ENCODE results near the gene CERS6. TPM values are rescaled to one million over a fixed set of nuclear protein-coding genes. Genes with fewer than 3 reads are reported as not detected.

The CERS6 gene
- total and polyA plus RNA-seq, 10 of the 15 experiments (the other 5 are each of a cell fraction or from before 2014, with no cell fraction given) = 1.3 to 20.4 (median 14.1) TPM

- WGBS (ENCODE audit: insufficient coverage, insufficient replicate concordance, low lambda C conversion rate, missing lambda C conversion rate) = 73% methylated on average over 2 of the region's 2 CpGs
- no peak for TF ChIP-seq POLR2A (IDR thresholded peaks at IDR 0.05; ENCODE audit: low read depth, low read length)
- TF ChIP-seq, protein P1, sequence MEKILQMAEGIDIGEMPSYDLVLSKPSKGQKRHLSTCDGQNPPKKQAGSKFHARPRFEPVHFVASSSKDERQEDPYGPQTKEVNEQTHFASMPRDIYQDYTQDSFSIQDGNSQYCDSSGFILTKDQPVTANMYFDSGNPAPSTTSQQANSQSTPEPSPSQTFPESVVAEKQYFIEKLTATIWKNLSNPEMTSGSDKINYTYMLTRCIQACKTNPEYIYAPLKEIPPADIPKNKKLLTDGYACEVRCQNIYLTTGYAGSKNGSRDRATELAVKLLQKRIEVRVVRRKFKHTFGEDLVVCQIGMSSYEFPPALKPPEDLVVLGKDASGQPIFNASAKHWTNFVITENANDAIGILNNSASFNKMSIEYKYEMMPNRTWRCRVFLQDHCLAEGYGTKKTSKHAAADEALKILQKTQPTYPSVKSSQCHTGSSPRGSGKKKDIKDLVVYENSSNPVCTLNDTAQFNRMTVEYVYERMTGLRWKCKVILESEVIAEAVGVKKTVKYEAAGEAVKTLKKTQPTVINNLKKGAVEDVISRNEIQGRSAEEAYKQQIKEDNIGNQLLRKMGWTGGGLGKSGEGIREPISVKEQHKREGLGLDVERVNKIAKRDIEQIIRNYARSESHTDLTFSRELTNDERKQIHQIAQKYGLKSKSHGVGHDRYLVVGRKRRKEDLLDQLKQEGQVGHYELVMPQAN (conservative IDR thresholded peaks at IDR 0.05) = no peak
- no peak for TF ChIP-seq KLF5 (IDR thresholded peaks at IDR 0.05; ENCODE audit: partially characterized antibody)
- no peak for TF ChIP-seq BHLHE40 (IDR thresholded peaks at IDR 0.05; ENCODE audit: borderline replicate concordance in 1 of 2, low read depth in 2 of 2, low read length in 1 of 2)
- TF ChIP-seq, protein P2, sequence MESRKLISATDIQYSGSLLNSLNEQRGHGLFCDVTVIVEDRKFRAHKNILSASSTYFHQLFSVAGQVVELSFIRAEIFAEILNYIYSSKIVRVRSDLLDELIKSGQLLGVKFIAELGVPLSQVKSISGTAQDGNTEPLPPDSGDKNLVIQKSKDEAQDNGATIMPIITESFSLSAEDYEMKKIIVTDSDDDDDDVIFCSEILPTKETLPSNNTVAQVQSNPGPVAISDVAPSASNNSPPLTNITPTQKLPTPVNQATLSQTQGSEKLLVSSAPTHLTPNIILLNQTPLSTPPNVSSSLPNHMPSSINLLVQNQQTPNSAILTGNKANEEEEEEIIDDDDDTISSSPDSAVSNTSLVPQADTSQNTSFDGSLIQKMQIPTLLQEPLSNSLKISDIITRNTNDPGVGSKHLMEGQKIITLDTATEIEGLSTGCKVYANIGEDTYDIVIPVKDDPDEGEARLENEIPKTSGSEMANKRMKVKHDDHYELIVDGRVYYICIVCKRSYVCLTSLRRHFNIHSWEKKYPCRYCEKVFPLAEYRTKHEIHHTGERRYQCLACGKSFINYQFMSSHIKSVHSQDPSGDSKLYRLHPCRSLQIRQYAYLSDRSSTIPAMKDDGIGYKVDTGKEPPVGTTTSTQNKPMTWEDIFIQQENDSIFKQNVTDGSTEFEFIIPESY (IDR thresholded peaks at IDR 0.05) = no peak
- TF ChIP-seq, protein P3, sequence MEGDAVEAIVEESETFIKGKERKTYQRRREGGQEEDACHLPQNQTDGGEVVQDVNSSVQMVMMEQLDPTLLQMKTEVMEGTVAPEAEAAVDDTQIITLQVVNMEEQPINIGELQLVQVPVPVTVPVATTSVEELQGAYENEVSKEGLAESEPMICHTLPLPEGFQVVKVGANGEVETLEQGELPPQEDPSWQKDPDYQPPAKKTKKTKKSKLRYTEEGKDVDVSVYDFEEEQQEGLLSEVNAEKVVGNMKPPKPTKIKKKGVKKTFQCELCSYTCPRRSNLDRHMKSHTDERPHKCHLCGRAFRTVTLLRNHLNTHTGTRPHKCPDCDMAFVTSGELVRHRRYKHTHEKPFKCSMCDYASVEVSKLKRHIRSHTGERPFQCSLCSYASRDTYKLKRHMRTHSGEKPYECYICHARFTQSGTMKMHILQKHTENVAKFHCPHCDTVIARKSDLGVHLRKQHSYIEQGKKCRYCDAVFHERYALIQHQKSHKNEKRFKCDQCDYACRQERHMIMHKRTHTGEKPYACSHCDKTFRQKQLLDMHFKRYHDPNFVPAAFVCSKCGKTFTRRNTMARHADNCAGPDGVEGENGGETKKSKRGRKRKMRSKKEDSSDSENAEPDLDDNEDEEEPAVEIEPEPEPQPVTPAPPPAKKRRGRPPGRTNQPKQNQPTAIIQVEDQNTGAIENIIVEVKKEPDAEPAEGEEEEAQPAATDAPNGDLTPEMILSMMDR (IDR thresholded peaks at IDR 0.05 in 2 of 3, conservative IDR thresholded peaks at IDR 0.05 in 1 of 3; ENCODE audit: control insufficient read depth in 2 of 3, extremely low read depth in 1 of 3, insufficient read depth in 1 of 3, low read depth in 3 of 3, low read length in 3 of 3) = no peak
- TF ChIP-seq SIN3A (IDR thresholded peaks at IDR 0.05; ENCODE audit: low read depth, low read length) = no peak
- TF ChIP-seq PML (IDR thresholded peaks at IDR 0.05; ENCODE audit: low read length) = no peak
- TF ChIP-seq, protein P4, sequence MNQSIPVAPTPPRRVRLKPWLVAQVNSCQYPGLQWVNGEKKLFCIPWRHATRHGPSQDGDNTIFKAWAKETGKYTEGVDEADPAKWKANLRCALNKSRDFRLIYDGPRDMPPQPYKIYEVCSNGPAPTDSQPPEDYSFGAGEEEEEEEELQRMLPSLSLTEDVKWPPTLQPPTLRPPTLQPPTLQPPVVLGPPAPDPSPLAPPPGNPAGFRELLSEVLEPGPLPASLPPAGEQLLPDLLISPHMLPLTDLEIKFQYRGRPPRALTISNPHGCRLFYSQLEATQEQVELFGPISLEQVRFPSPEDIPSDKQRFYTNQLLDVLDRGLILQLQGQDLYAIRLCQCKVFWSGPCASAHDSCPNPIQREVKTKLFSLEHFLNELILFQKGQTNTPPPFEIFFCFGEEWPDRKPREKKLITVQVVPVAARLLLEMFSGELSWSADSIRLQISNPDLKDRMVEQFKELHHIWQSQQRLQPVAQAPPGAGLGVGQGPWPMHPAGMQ (IDR thresholded peaks at IDR 0.05; ENCODE audit: borderline replicate concordance) = no peak
- no peak for TF ChIP-seq EGR1 (IDR thresholded peaks at IDR 0.05; ENCODE audit: borderline replicate concordance in 1 of 2, low read depth in 2 of 2, low read length in 2 of 2)
- TF ChIP-seq SMC3 (IDR thresholded peaks at IDR 0.05; ENCODE audit: borderline replicate concordance, low read length) = no peak
- no peak for TF ChIP-seq ZZZ3 (IDR thresholded peaks at IDR 0.05; ENCODE audit: control insufficient read depth, insufficient read length, low read depth)
- TF ChIP-seq CHD1 (IDR thresholded peaks at IDR 0.05; ENCODE audit: low read depth, low read length) = no peak
- TF ChIP-seq FOXK2 (IDR thresholded peaks at IDR 0.05) = no peak
- TF ChIP-seq, protein P5, sequence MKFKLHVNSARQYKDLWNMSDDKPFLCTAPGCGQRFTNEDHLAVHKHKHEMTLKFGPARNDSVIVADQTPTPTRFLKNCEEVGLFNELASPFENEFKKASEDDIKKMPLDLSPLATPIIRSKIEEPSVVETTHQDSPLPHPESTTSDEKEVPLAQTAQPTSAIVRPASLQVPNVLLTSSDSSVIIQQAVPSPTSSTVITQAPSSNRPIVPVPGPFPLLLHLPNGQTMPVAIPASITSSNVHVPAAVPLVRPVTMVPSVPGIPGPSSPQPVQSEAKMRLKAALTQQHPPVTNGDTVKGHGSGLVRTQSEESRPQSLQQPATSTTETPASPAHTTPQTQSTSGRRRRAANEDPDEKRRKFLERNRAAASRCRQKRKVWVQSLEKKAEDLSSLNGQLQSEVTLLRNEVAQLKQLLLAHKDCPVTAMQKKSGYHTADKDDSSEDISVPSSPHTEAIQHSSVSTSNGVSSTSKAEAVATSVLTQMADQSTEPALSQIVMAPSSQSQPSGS (IDR thresholded peaks at IDR 0.05; ENCODE audit: low read length) = no peak
- TF ChIP-seq PAX5 (IDR thresholded peaks at IDR 0.05; ENCODE audit: borderline replicate concordance, low read depth, low read length) = no peak
- H3K27me3 ChIP-seq (replicated peaks in 1 of 2; ENCODE audit: control insufficient read depth in 2 of 2, insufficient read depth in 2 of 2, low read length in 1 of 2) = no peaks in the 10 kb centered on the region
- no peaks in the 10 kb centered on the region; the same call in 1 of the 2 replicates for H3K4me1 ChIP-seq (ENCODE audit: control insufficient read depth, insufficient read depth, low read length)
- H3K9ac ChIP-seq (ENCODE audit: control insufficient read depth, insufficient read depth, low read length) = no peak overlapping the region
- H2AFZ ChIP-seq (ENCODE audit: control insufficient read depth, low read depth, low read length) = no peak overlapping the region
- intact Hi-C loops (cut with micrococcal nuclease; ENCODE audit: unreplicated experiment) (no loop called here), in situ Hi-C loops (cut with MboI) (no loop called here)
- DNase-seq (ENCODE audit: low read depth, low spot score) = no peak
- H4K20me1 ChIP-seq (ENCODE audit: control insufficient read depth, insufficient read depth) = no peaks in the 10 kb centered on the region
- H3K9me3 ChIP-seq (replicated peaks; ENCODE audit: control insufficient read depth, insufficient read depth, low read length) = peaks cover 3% of the 10 kb centered on the region
- no peak for FAIRE-seq
- SMC1A ChIA-PET (ENCODE audit: uncharacterized antibody, unreplicated experiment) = interaction anchor here (0.5 to 2.7 kb wide), 6 partner anchors 7 to 1926 kb away, joined by 3 to 12 read pairs (median 4); no protein-coding TSS in a partner anchor
- POLR2A ChIA-PET = no interaction called here
- BruUV-seq (replicated peaks) = no TSS peak
- CTCF ChIA-PET = interaction anchor here (1.4 to 3.0 kb wide), 2 partner anchors 11 to 132 kb away, joined by 4 to 7 read pairs; no protein-coding TSS in a partner anchor
- no peak for ATAC-seq
- peaks cover 77% of the 10 kb centered on the region for H3K79me2 ChIP-seq (ENCODE audit: control insufficient read depth, insufficient read depth, low read length)
- H3K36me3 ChIP-seq (ENCODE audit: control insufficient read depth in 2 of 2, insufficient read depth in 2 of 2, low read length in 1 of 2) = peaks cover 0 to 2% of the 10 kb centered on the region in 2 experiments; a peak in 1 of 4 replicates
- peak overlapping the region; percentile 8; the same call in 1 of the 2 replicates for H3K4me2 ChIP-seq (ENCODE audit: control insufficient read depth, insufficient read depth)
- RAD21 ChIA-PET (ENCODE audit: unreplicated experiment) = interaction anchor here (1.6 kb wide), 2 partner anchors 8 to 12 kb away, joined by 3 to 4 read pairs; no protein-coding TSS in a partner anchor
- H3K4me3 ChIP-seq = no peak overlapping the region
- H3K27ac ChIP-seq (ENCODE audit: control insufficient read depth, insufficient read depth) = no peak overlapping the region
These were observed 26.2 kb downstream of the CERS6 start for GRCh38 chr2:168482269-168482668.

All from GM12878 (cell line).